ENCODE results near the gene RMND1.

Gene RMND1

DNA sequence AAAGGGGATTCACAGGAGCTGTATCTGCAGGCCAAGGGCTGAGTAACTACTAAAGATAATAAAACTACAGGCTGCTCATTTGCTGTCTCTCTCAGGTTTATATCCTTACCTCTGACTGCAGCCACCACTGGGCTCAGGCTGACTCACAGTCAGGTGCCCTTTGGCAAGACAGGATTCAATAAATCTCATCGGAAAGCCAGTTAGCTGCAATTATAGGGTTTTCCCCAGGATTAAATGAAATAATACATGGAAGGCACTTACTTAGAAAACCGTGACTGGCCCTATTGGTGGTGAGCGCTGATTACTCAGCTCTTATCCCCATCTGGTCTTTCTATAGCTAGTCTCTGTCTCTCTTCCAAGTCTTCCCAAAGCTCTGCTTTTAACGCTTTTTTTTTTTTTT is 26.4 kb downstream of the RMND1 start:
- DNase-seq (ENCODE audit: low read depth in 2 of 2, low spot score in 1 of 2): no peak

GRCh38 chr6:151422981-151423380 is 28.9 kb downstream of the RMND1 start:
- no peak for DNase-seq (ENCODE audit: low read depth in 2 of 2, low spot score in 1 of 2)

DNA sequence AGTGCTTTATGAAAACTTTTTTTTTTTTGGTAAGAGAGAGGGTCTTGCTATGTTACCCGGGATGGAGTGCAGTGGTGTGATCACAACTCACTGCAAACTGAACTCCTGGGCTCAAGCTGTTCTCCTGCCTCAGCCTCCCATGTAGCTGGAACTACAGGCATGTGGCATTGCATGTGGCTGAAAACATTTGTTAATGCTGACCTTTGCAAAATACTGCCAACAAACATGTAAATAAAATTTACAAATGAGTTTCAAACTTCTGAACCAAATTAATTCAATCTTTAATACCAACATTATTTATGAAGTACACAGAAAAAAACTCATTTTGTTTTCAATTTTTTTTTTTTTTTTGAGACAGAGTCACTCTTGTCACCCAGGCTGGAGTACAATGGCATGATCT is 34.4 kb downstream of the RMND1 start:
- no peak for DNase-seq (ENCODE audit: low read depth in 2 of 2, low spot score in 1 of 2)

DNA sequence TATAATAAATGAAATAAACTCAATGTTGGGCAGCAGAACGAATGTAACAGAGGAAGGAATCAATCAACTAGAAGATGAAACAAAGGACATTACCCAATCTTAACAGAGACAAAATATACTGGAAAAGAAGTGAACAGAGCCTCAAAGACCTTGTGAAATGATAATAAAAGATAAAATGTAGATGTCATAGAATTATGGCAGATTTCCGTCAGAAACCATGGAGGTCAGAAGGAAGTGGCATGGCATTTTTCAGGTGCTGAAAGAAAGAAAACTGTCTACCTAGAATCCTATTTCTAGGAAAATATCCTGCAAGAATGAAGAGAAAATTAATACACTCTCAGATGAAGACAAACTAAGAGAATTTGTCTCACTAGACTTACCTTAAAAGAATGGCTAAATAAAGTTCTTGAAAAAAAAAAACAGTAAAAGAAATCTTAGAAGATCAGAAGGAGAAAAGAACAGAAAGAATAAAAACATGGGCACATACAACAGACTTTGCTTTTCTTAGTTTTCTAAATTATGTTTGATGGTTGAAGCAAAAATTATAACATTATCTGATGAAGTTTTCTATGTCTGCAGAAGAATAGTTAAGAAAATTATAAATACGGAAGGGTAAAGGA is 37.2 kb downstream of the RMND1 start:
- DNase-seq (ENCODE audit: low read depth in 2 of 2, low spot score in 1 of 2): no peak

- peak in 1 of 2 donors; percentile 21 for DNase-seq (ENCODE audit: low read depth in 2 of 2, low spot score in 1 of 2)
Observed at GRCh38 chr6:151413372-151414145, 38.4 kb downstream of the RMND1 start.

DNA sequence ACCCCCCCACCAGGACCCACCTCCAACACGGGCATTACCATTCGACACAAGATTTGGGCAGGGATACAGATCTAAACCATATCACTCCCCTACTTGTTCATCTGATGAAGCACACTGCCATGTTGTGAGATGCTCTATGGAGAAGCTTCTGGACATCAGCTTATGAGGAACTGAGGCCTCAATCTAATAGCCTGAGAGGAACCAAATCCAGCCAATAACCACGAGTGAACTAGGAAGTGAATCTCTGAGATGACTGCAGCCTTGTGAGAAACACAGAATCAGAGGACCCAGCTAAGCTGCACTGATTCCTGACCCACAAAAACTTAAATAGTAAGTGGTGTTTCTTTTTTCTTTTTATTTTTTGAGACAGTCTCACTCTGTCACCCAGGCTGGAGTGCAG is 39.0 kb downstream of the RMND1 start:
- no peak for DNase-seq (ENCODE audit: low read depth in 2 of 2, low spot score in 1 of 2)

DNA sequence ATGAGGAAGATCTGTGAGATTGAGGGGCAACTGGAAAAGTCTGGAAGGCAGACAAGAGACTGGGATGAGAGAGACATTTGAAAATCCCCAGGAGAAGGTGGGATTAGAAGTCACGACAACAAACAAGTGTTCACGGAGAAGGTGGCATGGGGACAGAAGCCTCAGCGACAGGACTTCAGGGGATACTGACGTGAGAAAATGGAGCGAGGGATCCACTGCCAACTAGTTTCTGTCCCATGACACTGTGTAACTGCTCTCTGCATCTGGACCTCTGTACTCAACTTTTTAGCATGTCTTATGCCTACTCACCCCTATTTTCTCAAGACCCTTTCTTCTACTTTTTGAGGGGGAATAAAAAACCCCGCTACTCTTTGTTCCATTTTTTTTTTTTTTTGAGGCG is 42.2 kb downstream of the RMND1 start:
- no peak for DNase-seq (ENCODE audit: low read depth in 2 of 2, low spot score in 1 of 2)

DNA sequence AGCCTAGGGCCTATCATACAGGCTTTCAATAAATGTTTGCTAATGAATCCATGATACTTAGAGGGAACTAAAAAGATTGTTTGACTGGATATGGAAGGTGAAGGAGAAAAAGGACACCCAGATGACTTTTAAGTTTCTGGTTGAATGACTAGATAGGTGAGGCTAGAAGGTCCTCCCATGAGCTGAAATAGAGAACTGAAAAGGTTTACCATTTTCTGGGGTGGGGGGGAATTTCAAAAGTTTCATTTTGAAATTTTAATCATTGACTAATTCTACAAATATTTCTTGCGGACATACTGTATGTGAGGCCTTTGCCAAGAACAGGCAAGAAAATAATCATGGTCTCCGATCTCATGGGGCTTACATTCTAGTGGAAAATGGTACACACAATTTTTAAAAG is 42.7 kb downstream of the RMND1 start:
- no peak for DNase-seq (ENCODE audit: low read depth in 2 of 2, low spot score in 1 of 2)

GRCh38 chr6:151408858-151409257 is 43.1 kb downstream of the RMND1 start:
- DNase-seq (ENCODE audit: low read depth in 2 of 2, low spot score in 1 of 2): no peak

DNA sequence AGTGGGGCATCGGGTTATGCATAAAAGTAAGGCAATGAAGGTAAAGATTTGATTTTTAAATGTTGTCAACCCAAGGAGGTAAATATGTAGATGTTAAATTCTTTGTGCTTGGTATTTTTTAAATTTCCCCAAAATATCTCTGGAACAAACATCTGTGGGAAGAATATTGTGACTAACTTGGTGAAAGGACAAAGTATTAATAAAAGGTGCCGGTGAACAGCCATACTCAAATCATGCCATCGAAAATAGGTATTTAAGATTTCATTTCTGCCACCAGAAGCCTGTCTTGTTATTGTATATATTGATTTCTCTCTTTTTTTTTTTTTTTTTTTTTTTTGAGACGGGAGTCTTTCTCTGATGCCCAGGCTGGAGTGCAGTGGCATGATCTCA is 48.0 kb downstream of the RMND1 start:
- DNase-seq (ENCODE audit: low read depth in 2 of 2, low spot score in 1 of 2): no peak

- DNase-seq (ENCODE audit: low read depth in 2 of 2, low spot score in 1 of 2): no peak
Observed at GRCh38 chr6:151402228-151402627, 49.7 kb downstream of the RMND1 start.

DNA sequence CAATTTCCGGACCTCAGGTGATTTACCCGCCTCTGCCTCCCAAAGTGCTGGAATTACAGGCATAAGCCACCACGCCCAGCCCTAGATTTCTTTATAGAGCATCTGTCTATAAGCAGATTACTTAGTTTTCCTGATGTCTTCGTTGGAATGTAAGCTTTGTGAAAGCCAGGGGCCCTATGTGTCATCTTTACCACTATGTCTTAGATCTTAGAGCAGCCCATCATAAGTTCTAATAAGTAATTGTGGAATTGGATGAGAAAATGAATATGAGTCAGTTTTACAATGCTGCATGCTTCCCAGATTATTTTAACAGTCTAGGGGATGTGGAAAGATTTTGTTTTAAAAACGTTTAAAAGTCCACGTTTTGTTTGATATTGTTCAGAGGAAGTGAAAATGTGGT is 51.5 kb downstream of the RMND1 start:
- no peak for DNase-seq (ENCODE audit: low read depth in 2 of 2, low spot score in 1 of 2)

DNA sequence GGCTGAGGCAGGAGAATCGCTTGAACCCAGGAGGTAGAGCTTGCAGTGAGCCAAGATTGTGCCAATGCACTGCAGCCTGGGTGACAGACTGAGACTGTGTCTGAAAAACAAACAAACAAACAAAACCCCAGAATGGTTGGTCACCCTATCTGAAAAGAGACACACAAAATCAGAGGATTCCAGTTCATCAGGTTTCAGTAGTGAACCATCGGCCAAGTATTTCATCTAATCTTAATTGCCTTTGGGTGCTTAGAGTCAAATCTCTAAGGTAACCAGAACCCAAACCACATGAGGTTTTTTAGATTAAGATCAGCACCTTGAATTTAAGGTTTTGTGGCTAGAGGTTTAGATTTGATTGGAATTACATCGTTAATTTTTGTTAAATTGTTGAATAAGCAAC is 52.2 kb downstream of the RMND1 start:
- no peak for DNase-seq (ENCODE audit: low read depth in 2 of 2, low spot score in 1 of 2)

GRCh38 chr6:151393410-151393809 is 58.5 kb downstream of the RMND1 start:
- DNase-seq (ENCODE audit: low read depth in 2 of 2, low spot score in 1 of 2): no peak

GRCh38 chr6:151392427-151392826 is 59.5 kb downstream of the RMND1 start:
- no peak for DNase-seq (ENCODE audit: low read depth in 2 of 2, low spot score in 1 of 2)

DNA sequence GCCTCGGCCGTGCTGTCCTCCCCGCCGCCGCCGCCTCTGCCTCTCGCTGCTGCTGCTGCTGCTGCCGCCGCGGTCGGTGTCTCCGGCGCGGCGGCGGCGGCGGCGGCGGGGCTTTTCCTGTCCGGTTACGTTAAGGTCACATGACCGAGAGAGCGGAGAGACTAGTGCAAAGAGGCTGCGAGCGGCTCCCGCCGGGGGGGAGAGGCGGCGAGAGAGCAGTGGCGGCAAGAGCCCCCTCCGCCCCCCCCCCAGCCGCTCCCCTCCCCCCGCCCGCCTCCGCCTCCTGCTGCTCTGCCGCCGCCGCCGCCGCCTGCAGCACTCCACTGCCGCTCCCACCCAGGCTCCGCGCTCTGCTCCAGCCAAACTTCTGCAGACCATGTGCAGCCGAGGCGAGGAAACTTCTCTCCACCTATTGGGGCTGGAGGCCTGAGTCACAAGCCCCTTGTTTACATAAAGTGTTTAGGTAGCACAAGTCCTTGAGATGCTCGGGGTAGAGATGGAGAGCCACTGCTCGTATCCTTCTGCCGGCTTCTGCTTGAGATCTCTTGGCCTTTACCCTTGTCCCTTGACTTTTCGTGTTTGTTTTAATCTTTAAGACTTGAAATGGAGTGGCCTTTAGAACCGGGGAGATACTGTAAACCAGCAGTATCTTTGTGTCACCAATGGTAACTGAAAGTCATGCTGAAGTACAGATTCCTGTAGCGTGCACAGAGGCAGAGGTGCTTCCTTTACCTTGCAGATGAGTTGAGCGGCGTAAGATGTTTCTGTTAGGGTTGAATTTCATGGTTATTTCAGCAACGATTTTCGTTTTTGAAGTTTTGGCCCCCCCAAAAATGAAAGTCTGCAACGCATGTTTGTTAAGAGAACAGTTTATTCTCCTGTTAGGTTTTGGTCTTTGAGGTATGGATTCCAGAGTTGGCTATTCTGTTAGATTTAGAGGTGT is 60.2 kb downstream of the RMND1 start, which contains the start of gene ZBTB2:
ZBTB2 (minus strand) TSS at position 89 of the 943 bp plus-strand sequence. CDS start 17,922 bp downstream, outside the sequence.
- DNase-seq (ENCODE audit: low read depth in 2 of 2, low spot score in 1 of 2): peak; percentile 29 to 33

DNA sequence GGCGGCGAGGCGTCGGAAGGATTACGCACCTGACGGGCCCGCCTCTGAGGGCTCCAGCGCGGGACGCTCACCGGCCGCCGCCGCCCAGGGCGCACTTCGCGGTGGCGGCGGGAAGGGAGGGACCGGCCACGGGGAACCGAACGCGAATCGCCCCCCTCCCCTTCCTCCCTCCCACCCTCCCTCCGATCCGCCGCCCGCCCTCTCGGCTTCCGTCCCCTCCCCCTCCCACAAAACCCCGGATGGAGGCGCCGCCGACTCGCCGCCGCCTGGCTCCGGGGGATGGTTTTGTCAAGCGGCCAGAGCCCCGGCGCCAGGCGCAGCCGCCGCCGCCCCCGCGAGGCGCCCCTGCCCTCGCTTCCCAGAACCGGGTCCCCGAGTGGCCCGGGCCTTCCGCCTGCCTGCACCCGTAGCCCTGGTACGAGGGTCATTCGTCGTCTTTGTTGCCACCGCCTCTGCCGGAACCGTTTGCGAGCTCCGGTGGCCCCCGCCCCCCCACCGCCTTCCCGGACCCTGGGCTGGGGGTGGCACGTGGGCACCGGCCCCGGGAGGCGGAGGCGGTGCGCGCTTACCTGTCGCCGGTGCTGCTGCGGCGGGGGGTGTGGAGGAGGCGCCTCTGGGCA is 61.0 kb downstream of the RMND1 start:
- peak; percentile 53 to 72 for DNase-seq (ENCODE audit: low read depth in 2 of 2, low spot score in 1 of 2)

GRCh38 chr6:151390276-151390850 is 61.6 kb downstream of the RMND1 start:
- DNase-seq (ENCODE audit: low read depth in 2 of 2, low spot score in 1 of 2): peak; percentile 90 to 94

- no peak for DNase-seq (ENCODE audit: low read depth in 2 of 2, low spot score in 1 of 2)
Observed at GRCh38 chr6:151389618-151390275, 62.2 kb downstream of the RMND1 start.

DNA sequence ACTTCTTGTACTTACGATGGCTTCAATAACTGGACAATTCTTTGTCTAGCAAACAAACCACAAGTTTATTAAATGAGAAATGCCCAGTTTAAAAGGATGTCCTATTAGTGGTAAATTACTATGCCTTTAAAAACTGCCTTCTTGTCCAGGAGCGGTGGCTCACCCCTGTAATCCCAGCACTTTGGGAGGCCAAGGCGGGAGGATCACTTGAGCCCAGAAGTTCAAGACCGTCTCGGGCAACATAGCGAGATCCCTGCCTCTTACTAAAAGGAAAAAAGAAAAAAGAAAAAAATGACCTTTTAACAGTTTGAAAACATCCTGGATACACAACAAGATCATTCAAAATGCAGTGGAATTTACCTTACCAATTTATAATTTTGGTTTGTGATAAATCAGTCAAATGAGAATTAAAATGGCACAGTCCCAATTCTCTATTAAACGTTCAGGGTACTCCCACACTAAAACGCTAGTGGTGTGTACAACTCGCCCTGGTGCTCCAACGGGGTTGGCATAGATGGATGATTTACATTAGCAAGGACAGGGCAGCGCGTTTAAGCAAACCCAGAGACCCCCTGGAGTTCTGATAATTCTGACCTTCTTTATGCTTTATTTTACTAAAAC is 62.8 kb downstream of the RMND1 start:
- DNase-seq (ENCODE audit: low read depth in 2 of 2, low spot score in 1 of 2): no peak
